Upper lobe of right lung (tissue), 1 donor: ENCODE data around the gene HDAC1. TPM values are rescaled to one million over a fixed set of nuclear protein-coding genes. Genes with fewer than 3 reads are reported as not detected.

ENCODE experiments used
- ATAC-seq: fragments of 200-7000 bp; cut with Tn5 transposase; one replicate; pipeline ENCODE4 v1.9.1; 2020; ENCODE audit warnings: mild to moderate bottlenecking, moderate library complexity
- DNase-seq: peaks from one replicate; pipeline ENCODE4 v3.0.0-alpha.2; 2020
- H3K27ac ChIP-seq: fragments of 200-600 bp; one replicate; pipeline ENCODE4 v1.8.0; 2022
- H3K27me3 ChIP-seq: fragments of 200-600 bp; one replicate; pipeline ENCODE4 v1.8.0; 2022; ENCODE audit warnings: mild to moderate bottlenecking
- H3K36me3 ChIP-seq: fragments of 200-600 bp; one replicate; pipeline ENCODE4 v1.8.0; 2022
- H3K4me1 ChIP-seq: fragments of 200-600 bp; one replicate; pipeline ENCODE4 v1.8.0; 2022
- H3K4me3 ChIP-seq: fragments of 200-600 bp; one replicate; pipeline ENCODE4 v1.8.0; 2022; ENCODE audit warnings: mild to moderate bottlenecking
- H3K9me3 ChIP-seq: fragments of 200-600 bp; one replicate; pipeline ENCODE4 v1.8.0; 2022
- CTCF ChIP-seq: fragments of 200-600 bp; IDR thresholded peaks from one replicate; pipeline ENCODE4 v1.8.0; 2022; ENCODE audit warnings: antibody characterized with exemption
- intact Hi-C: fragments of 100-400 bp; cut with DNase I; formaldehyde crosslinking; loops from one replicate; pipeline ENCODE4 v1.11.0; 2022
- long read RNA-seq: library from polyadenylated mRNA; unstranded; transcript quantifications from one replicate; pipeline ENCODE4 v2.0.0, GENCODE V29; 2021
- total RNA-seq: library from RNA; stranded (reverse); fragmentation: NEBNext Ultra II Directional; extraction: Animal tissue kit (Norgen Biotek cat#: 25700); gene quantifications from one replicate; pipeline ENCODE4 v1.2.1, GENCODE V29; 2021
- donor health status: DM: no; HTN: yes; CAD: no; lungs with severe emphysema.

HDAC1 gene
- 71.2 TPM for total RNA-seq
- long read RNA-seq, transcript HDAC1-201 (14 exons, 2,124 nt), result major isoform, 125 of 143 reads
- long read RNA-seq, partial matches to known transcripts, result 3 of 143 reads
- long read RNA-seq, other reads (novel, unspliced or antisense), result 14 of 143 reads

- Histone ChIP-seq H3K27ac (peak within 1 kb of the TSS; percentile 83), H3K36me3 (no peaks in the 10 kb centered on the region), H3K27me3 (no peaks in the 10 kb centered on the region), H3K4me1 (peaks cover 14% of the 10 kb centered on the region), H3K4me3 (peak within 1 kb of the TSS; percentile 92), H3K9me3 (no peaks in the 10 kb centered on the region)
- peak; percentile 99 for ATAC-seq
- peak; percentile 99 for DNase-seq
- intact Hi-C loops, result loop anchor here (10.0 kb wide), 1 partner anchor 47 kb away; the partner anchor contains the start of gene FAM167B
- no peak for TF ChIP-seq CTCF
Observed at GRCh38 chr1:32291708-32292538, at the start of gene HDAC1. Gene HDAC1 (plus strand): TSS chr1:32292083. CDS start chr1:32292170, 87 bp downstream.

- TF ChIP-seq CTCF, result no peak
- peaks cover 30% of the 10 kb centered on the region for H3K4me1 ChIP-seq
- H3K27me3 ChIP-seq, result no peaks in the 10 kb centered on the region
- H3K27ac ChIP-seq, result peak overlapping the region; percentile 1
- DNase-seq, result no peak
- H3K9me3 ChIP-seq, result no peaks in the 10 kb centered on the region
- H3K36me3 ChIP-seq, result no peaks in the 10 kb centered on the region
- intact Hi-C loops, result loop anchor here (10.0 kb wide), 1 partner anchor 52 kb away; the partner anchor contains the start of gene HDAC1
- H3K4me3 ChIP-seq, result peak overlapping the region; percentile 12
- ATAC-seq, result peak; percentile 9
Observed at GRCh38 chr1:32242341-32242851, 49.5 kb upstream of the HDAC1 start.

GRCh38 chr1:32246888-32247273 is 45.0 kb upstream of the HDAC1 start, which contains the start of gene FAM167B:
Gene FAM167B (plus strand): TSS chr1:32247222. CDS start chr1:32247422, 200 bp downstream.
- H3K4me1 ChIP-seq, result peaks cover 48% of the 10 kb centered on the region
- ATAC-seq (peak; percentile 51), DNase-seq (no peak)
- TF ChIP-seq CTCF, result no peak
- no peaks in the 10 kb centered on the region for H3K27me3 ChIP-seq
- peak within 1 kb of the TSS; percentile 75 for H3K27ac ChIP-seq
- intact Hi-C loops, result loop anchor here (10.0 kb wide), 1 partner anchor 48 kb away; the partner anchor contains the start of gene HDAC1
- H3K36me3 ChIP-seq, result no peaks in the 10 kb centered on the region
- peak within 1 kb of the TSS; percentile 41 for H3K4me3 ChIP-seq
- no peaks in the 10 kb centered on the region for H3K9me3 ChIP-seq

GRCh38 chr1:32247452-32247851 is 44.4 kb upstream of the HDAC1 start:
- Histone ChIP-seq H3K27ac (peak overlapping the region; percentile 75), H3K36me3 (no peaks in the 10 kb centered on the region), H3K4me1 (peaks cover 48% of the 10 kb centered on the region), H3K9me3 (no peaks in the 10 kb centered on the region), H3K27me3 (no peaks in the 10 kb centered on the region), H3K4me3 (peak overlapping the region; percentile 41)
- TF ChIP-seq CTCF, result no peak
- intact Hi-C loops, result loop anchor here (10.0 kb wide), 1 partner anchor 47 kb away; the partner anchor contains the start of gene HDAC1
- DNase-seq (no peak), ATAC-seq (no peak)

GRCh38 chr1:32247983-32248889 is 43.6 kb upstream of the HDAC1 start:
- H3K4me1 ChIP-seq, result peaks cover 45% of the 10 kb centered on the region
- no peaks in the 10 kb centered on the region for H3K36me3 ChIP-seq
- peak; percentile 91 for ATAC-seq
- no peaks in the 10 kb centered on the region for H3K9me3 ChIP-seq
- peak; percentile 92 for DNase-seq
- peak overlapping the region; percentile 75 for H3K27ac ChIP-seq
- intact Hi-C loops, result loop anchor here (10.0 kb wide), 1 partner anchor 47 kb away; the partner anchor contains the start of gene HDAC1
- peak overlapping the region; percentile 41 for H3K4me3 ChIP-seq
- peak; percentile 82 for TF ChIP-seq CTCF
- H3K27me3 ChIP-seq, result no peaks in the 10 kb centered on the region
